CD4-positive, CD25-positive, alpha-beta regulatory T cell (primary cell): ENCODE measurements around the gene COL20A1. TPM values are rescaled to one million over a fixed set of nuclear protein-coding genes. Genes with fewer than 3 reads are reported as not detected.

Source experiments
- ATAC-seq, 2 donors: fragments of 150-1000 bp; cut with Tn5 transposase; one replicate each; pipeline ENCODE4 v1.10.0; 2021; ENCODE audit warnings: low read depth in 2 of 2, moderate number of reproducible peaks in 2 of 2, moderate library complexity in 1 of 2
- DNase-seq, 3 donors: peaks; one replicate each; pipeline versions ENCODE4 v3.0.0 to v3.0.0-alpha.2; 2012 to 2022; ENCODE audit warnings: mixed read lengths in 1 of 3
- H3K27ac ChIP-seq: one replicate; pipeline ENCODE4 v1.7.0; 2013; ENCODE audit warnings: mild to moderate bottlenecking, low read length; ENCODE audit not compliant: insufficient read depth, poor library complexity, severe bottlenecking
- H3K27me3 ChIP-seq: one replicate; pipeline ENCODE4 v1.7.0; 2013; ENCODE audit warnings: low read length; ENCODE audit not compliant: control insufficient read depth, insufficient read depth
- H3K36me3 ChIP-seq: one replicate; pipeline ENCODE4 v1.7.0; 2013; ENCODE audit warnings: mild to moderate bottlenecking, low read length, moderate library complexity; ENCODE audit not compliant: control insufficient read depth, insufficient read depth
- H3K4me1 ChIP-seq: 2 replicates; pipeline ENCODE4 v1.7.0; 2013; ENCODE audit warnings: mild to moderate bottlenecking, low read length; ENCODE audit not compliant: insufficient read depth, control insufficient read depth, poor library complexity, severe bottlenecking
- H3K4me3 ChIP-seq: one replicate; pipeline ENCODE4 v1.7.0; 2013; ENCODE audit warnings: low read depth, mild to moderate bottlenecking, low read length, moderate library complexity
- H3K9me3 ChIP-seq, 2 experiments: 1 replicate in 1 of 2; 2 replicates in 1 of 2; pipeline ENCODE4 v1.7.0; 2013; ENCODE audit warnings: low read length in 2 of 2, mild to moderate bottlenecking in 1 of 2, moderate library complexity in 1 of 2; ENCODE audit not compliant: control insufficient read depth in 2 of 2
- H3K27ac Mint-ChIP-seq, 3 donors: one replicate each; pipeline ENCODE4 v1.8.0; 2020 to 2022; ENCODE audit warnings: mild to moderate bottlenecking in 3 of 3, mixed read lengths in 3 of 3, moderate library complexity in 2 of 3
- H3K27me3 Mint-ChIP-seq: one replicate; pipeline ENCODE4 v1.8.0; 2022; ENCODE audit warnings: mild to moderate bottlenecking, mixed read lengths
- H3K36me3 Mint-ChIP-seq: one replicate; pipeline ENCODE4 v1.8.0; 2020; ENCODE audit warnings: mixed read lengths
- H3K4me1 Mint-ChIP-seq, 4 donors: one replicate each; pipeline ENCODE4 v1.8.0; 2020 to 2022; ENCODE audit warnings: mixed read lengths in 4 of 4, mild to moderate bottlenecking in 1 of 4
- H3K4me3 Mint-ChIP-seq, 4 donors: one replicate each; pipeline ENCODE4 v1.8.0; 2020 to 2022; ENCODE audit warnings: mild to moderate bottlenecking in 4 of 4, mixed read lengths in 4 of 4, moderate library complexity in 3 of 4
- H3K9me3 Mint-ChIP-seq, 7 donors: one replicate each; pipeline ENCODE4 v1.8.0; 2020 to 2022; ENCODE audit warnings: mixed read lengths in 7 of 7, mild to moderate bottlenecking in 3 of 7, moderate library complexity in 2 of 7
- polyA plus RNA-seq, 4 donors: library from polyadenylated mRNA; unstranded; fragments of 300-500 nt; fragmentation: Illumina TruSeq; gene quantifications; one replicate each; pipeline ENCODE4 v1.2.3, GENCODE V29; 2021
- total RNA-seq: library from RNA; stranded (reverse); gene quantifications from one replicate; pipeline ENCODE4 v1.2.3, GENCODE V29; 2022

The COL20A1 gene
- total and polyA plus RNA-seq, 5 donors from 2014 or later, result 0.20 TPM; not detected in 4

- ATAC-seq, result no peak
- Histone ChIP-seq H3K27ac (no peak overlapping the region), H3K9me3 (no peaks in the 10 kb centered on the region), H3K4me1 (peaks cover 2% of the 10 kb centered on the region), H3K36me3 (no peaks in the 10 kb centered on the region), H3K27me3 (no peaks in the 10 kb centered on the region), H3K4me3 (no peak overlapping the region)
- Mint-ChIP-seq H3K36me3 (no peaks in the 10 kb centered on the region), H3K27me3 (peaks cover 8% of the 10 kb centered on the region), H3K4me1 (peaks cover 0 to 3% (median under 1%) of the 10 kb centered on the region in 4 donors), H3K9me3 (peaks cover 0 to 2% (median 0%) of the 10 kb centered on the region in 7 donors), H3K4me3 (no peak overlapping the region), H3K27ac (no peak overlapping the region)
- DNase-seq, result no peak
Measured at GRCh38 chr20:63364801-63365585, 72.0 kb downstream of the COL20A1 start.

- H3K27me3 Mint-ChIP-seq, result peaks cover 8% of the 10 kb centered on the region
- H3K9me3 ChIP-seq, result no peaks in the 10 kb centered on the region
- no peaks in the 10 kb centered on the region for H3K36me3 Mint-ChIP-seq
- peaks cover 0 to 3% (median under 1%) of the 10 kb centered on the region in 4 donors for H3K4me1 Mint-ChIP-seq
- DNase-seq (no peak), ATAC-seq (no peak)
- no peak overlapping the region for H3K4me3 Mint-ChIP-seq
- H3K4me1 ChIP-seq, result no peaks in the 10 kb centered on the region
- no peak overlapping the region for H3K27ac Mint-ChIP-seq
- H3K9me3 Mint-ChIP-seq, result peaks cover 0 to 2% (median 0%) of the 10 kb centered on the region in 7 donors
- H3K27me3 ChIP-seq, result no peaks in the 10 kb centered on the region
- H3K36me3 ChIP-seq, result no peaks in the 10 kb centered on the region
- H3K4me3 ChIP-seq, result no peak overlapping the region
- no peak overlapping the region for H3K27ac ChIP-seq
Measured at GRCh38 chr20:63365601-63366389, 72.8 kb downstream of the COL20A1 start.

- Histone ChIP-seq H3K27me3 (no peaks in the 10 kb centered on the region), H3K4me3 (no peak overlapping the region), H3K9me3 (no peaks in the 10 kb centered on the region), H3K4me1 (no peaks in the 10 kb centered on the region), H3K27ac (no peak overlapping the region), H3K36me3 (no peaks in the 10 kb centered on the region)
- peaks cover 0 to 3% (median under 1%) of the 10 kb centered on the region in 4 donors for H3K4me1 Mint-ChIP-seq
- no peak overlapping the region for H3K4me3 Mint-ChIP-seq
- no peak overlapping the region for H3K27ac Mint-ChIP-seq
- ATAC-seq, result no peak
- peaks cover 8% of the 10 kb centered on the region for H3K27me3 Mint-ChIP-seq
- H3K36me3 Mint-ChIP-seq, result no peaks in the 10 kb centered on the region
- DNase-seq, result no peak
- peaks cover 0 to 2% (median 0%) of the 10 kb centered on the region in 7 donors for H3K9me3 Mint-ChIP-seq
Measured at GRCh38 chr20:63366390-63367365, 73.7 kb downstream of the COL20A1 start.

GRCh38 chr20:63367446-63368055, 74.6 kb downstream of the COL20A1 start:
- DNase-seq, result no peak
- no peaks in the 10 kb centered on the region for H3K4me1 ChIP-seq
- Mint-ChIP-seq H3K4me3 (no peak overlapping the region), H3K36me3 (no peaks in the 10 kb centered on the region), H3K27me3 (peaks cover 4% of the 10 kb centered on the region), H3K27ac (no peak overlapping the region), H3K9me3 (peaks cover 0 to under 1% (median 0%) of the 10 kb centered on the region in 7 donors), H3K4me1 (peaks cover 0 to under 1% (median under 1%) of the 10 kb centered on the region in 4 donors)
- no peaks in the 10 kb centered on the region for H3K36me3 ChIP-seq
- no peak overlapping the region for H3K4me3 ChIP-seq
- H3K9me3 ChIP-seq, result no peaks in the 10 kb centered on the region
- H3K27me3 ChIP-seq, result no peaks in the 10 kb centered on the region
- ATAC-seq, result no peak
- no peak overlapping the region for H3K27ac ChIP-seq

- no peak overlapping the region for H3K4me3 Mint-ChIP-seq
- no peaks in the 10 kb centered on the region for H3K36me3 ChIP-seq
- no peak for ATAC-seq
- H3K4me1 ChIP-seq, result no peaks in the 10 kb centered on the region
- H3K9me3 Mint-ChIP-seq, result no peaks in the 10 kb centered on the region
- H3K27me3 Mint-ChIP-seq, result no peaks in the 10 kb centered on the region
- no peak overlapping the region for H3K4me3 ChIP-seq
- DNase-seq, result no peak
- no peaks in the 10 kb centered on the region for H3K4me1 Mint-ChIP-seq
- H3K27me3 ChIP-seq, result no peaks in the 10 kb centered on the region
- no peaks in the 10 kb centered on the region for H3K9me3 ChIP-seq
- no peak overlapping the region for H3K27ac ChIP-seq
- H3K36me3 Mint-ChIP-seq, result no peaks in the 10 kb centered on the region
- H3K27ac Mint-ChIP-seq, result no peak overlapping the region
Measured at GRCh38 chr20:63368151-63368550, 75.2 kb downstream of the COL20A1 start.

- Mint-ChIP-seq H3K4me3 (no peak overlapping the region), H3K27ac (no peak overlapping the region), H3K9me3 (no peaks in the 10 kb centered on the region), H3K36me3 (no peaks in the 10 kb centered on the region), H3K4me1 (no peaks in the 10 kb centered on the region), H3K27me3 (no peaks in the 10 kb centered on the region)
- H3K4me1 ChIP-seq, result no peaks in the 10 kb centered on the region
- no peaks in the 10 kb centered on the region for H3K27me3 ChIP-seq
- ATAC-seq (peak in 1 of 2 donors; percentile 34), DNase-seq (no peak)
- H3K4me3 ChIP-seq, result no peak overlapping the region
- H3K9me3 ChIP-seq, result no peaks in the 10 kb centered on the region
- H3K27ac ChIP-seq, result no peak overlapping the region
- H3K36me3 ChIP-seq, result no peaks in the 10 kb centered on the region
Measured at GRCh38 chr20:63369024-63369530, 76.1 kb downstream of the COL20A1 start.
